HL-60/S4 (cell line): Measurements from ENCODE around the gene RPAP3.

ENCODE experiments used
- in situ Hi-C: fragments of 300-500 bp; cut with MboI; formaldehyde crosslinking; loops from 2 replicates; pipeline ENCODE4 v1.14.3; 2022; ENCODE audit warnings: low sequenced_read_pairs

Gene RPAP3

GRCh38 chr12:47705566-47706425 lies at the start of gene RPAP3:
Gene RPAP3, minus strand, starts transcription at chr12:47706030. Its CDS starts 3,190 bp downstream, at chr12:47702840.
- in situ Hi-C loops: no loop called here

DNA sequence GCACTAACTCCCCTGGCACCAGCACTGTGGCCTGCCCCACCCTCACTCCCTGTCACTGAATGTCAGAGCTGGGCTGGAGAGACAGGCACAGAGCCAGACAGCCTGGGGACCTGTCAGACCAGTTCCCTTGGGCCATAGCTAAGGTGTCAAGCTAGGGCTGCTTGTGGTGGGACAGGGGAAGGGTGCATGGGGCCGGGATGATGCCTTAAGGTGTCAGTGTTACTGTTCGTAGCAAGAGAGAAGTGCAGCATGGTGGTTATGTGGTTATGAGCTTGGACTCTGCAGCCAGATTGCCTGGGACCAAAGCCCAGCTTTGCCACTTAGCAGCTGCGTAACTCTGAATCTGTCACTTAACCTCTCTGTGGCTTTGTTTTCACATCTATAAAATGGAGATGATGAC lies 49.1 kb upstream of the RPAP3 start:
- in situ Hi-C loops: no loop called here

- in situ Hi-C loops: no loop called here
These were observed 48.3 kb upstream of the RPAP3 start for GRCh38 chr12:47754126-47754525.

- in situ Hi-C loops: no loop called here
These were observed 47.5 kb upstream of the RPAP3 start for GRCh38 chr12:47753021-47754001.

GRCh38 chr12:47752552-47752951 lies 46.7 kb upstream of the RPAP3 start:
- in situ Hi-C loops: no loop called here

GRCh38 chr12:47752121-47752520 lies 46.3 kb upstream of the RPAP3 start:
- in situ Hi-C loops: no loop called here

GRCh38 chr12:47751561-47751960 lies 45.7 kb upstream of the RPAP3 start:
- in situ Hi-C loops: no loop called here

- in situ Hi-C loops: no loop called here
These were observed 45.2 kb upstream of the RPAP3 start for GRCh38 chr12:47750916-47751470.

DNA sequence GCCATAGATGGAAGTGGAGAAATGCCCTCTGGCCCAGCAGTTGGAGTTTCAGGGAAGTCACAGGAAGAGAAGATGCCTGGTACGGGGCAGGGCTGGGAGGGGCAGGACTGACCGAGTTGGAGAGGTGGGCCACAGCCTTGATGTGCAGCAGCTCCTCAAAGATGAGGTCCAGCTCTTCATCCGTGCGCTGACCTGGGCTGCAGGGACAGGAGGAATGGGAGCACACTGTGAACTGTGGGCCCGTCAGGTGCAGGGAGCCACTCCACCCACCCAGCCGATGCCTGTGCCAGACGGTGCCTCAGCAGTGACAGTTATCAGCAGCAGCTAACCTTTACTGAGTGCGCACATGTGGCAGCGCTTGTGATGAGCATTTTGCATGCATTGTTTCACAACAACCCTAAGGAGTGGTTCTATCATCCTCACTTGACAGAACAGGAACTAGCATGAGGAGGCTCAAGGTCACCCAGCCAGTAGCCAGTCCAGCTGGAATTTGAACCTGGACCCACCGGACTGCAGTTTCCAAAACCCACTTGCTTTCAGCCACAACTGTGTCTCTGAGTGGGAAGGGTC lies 44.5 kb upstream of the RPAP3 start:
- in situ Hi-C loops: no loop called here

GRCh38 chr12:47748899-47749298 lies 43.1 kb upstream of the RPAP3 start:
- in situ Hi-C loops: no loop called here

DNA sequence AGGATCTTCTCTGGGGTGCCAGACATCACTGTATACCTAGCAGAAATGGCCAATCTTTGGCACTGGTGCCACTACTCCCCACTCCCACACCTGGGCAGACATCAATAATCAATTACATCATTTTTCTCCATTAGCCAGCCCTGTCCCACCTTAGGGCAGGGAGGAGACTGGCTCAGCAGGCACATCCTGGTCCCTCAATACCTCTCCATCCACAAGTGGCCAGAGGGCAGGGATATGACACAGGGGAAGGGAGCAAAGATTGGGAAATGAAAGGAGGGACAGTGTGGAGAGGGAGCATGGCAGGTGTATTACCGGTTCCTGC lies 42.6 kb upstream of the RPAP3 start:
- in situ Hi-C loops: no loop called here

- in situ Hi-C loops: no loop called here
These were observed 42.0 kb upstream of the RPAP3 start for GRCh38 chr12:47747596-47748506.

DNA sequence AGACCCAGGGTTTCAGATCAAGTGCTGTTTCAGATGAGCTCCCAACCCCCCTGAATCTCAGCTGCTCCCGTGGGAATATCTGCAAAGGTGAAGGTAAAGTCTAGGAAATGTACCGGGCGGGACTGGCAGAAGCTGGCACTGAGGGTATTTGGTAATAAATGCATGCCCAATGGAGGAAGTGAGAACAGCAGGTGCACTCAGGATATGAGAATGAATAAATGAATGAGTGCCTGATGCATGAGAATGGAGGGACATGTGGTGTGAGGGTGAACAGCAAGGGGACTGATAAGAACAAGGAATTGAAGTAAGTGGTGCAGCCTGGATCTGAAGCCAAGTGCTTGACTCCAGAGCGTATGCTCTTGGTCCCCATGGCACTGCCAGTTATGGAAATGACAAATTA lies 41.3 kb upstream of the RPAP3 start:
- in situ Hi-C loops: no loop called here

DNA sequence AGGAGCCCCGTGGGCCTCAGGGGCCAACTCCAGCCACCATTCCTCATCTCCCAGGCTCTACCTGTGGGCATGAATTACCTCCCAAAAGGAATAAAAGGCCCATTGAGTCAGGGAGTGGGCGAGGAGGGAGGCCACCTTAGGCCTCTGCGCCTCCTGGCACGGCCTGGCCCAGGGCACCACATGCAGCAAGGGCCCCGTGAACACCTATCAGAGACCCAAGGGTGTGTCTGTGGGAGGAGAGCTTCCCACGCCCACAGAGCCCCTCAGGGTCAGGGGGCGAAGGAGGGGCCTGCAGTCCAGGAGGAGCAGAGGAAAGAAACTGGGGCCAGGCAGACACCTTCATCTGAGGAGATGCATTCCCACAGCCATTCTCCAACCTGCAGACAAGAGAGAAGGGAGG lies 40.7 kb upstream of the RPAP3 start:
- in situ Hi-C loops: no loop called here

DNA sequence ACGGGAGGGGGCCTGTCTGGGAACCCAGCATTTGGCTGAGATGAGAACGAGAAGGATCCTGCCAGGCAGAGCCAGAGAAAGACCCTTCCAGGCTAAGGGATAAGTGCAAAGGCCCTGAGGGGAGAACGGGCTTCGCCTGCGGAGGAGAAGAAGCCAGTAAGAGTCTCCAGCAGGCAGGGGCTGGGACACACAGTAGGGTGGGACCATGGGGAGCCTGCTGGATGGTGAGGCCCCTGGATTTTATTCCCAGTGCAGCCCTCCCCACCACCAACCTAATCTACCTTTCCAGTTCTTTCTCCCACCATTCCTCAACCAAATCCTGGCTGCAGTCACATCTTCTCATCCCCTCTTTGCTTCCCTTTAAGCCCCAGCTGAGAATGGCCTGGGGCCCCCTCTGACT lies 40.2 kb upstream of the RPAP3 start:
- in situ Hi-C loops: no loop called here

DNA sequence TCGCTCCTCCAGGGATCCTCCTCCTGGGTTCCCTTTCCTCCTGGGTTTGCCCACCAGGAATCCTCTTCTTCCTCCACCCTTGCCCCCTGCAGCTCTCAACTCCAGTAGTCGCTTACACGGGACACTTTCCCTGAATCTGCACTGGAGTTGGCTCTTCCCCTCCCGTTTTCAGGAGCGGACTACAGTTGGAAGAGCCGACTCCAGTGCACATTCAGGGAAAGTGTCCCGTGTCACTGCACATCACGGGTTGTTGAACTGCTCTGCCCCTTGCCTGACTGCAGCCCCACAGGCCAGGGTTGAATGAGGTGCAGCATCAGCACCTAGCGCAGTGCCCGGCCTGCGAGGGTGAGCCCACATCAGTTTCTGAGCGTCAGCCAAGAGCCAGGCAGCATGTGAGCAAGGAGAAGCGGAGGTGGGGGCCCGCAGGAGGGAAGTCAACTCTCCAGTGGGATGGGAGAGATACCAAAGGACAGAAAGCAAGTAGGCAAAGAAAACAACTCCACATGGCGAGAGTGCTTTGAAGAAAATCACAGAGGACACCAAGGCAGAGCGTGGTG lies 39.7 kb upstream of the RPAP3 start:
- in situ Hi-C loops: no loop called here

- in situ Hi-C loops: loop anchor here (5.0 kb wide), 1 partner anchor 32 kb away; no protein-coding TSS in a partner anchor
These were observed 39.1 kb upstream of the RPAP3 start for GRCh38 chr12:47744778-47745436.

DNA sequence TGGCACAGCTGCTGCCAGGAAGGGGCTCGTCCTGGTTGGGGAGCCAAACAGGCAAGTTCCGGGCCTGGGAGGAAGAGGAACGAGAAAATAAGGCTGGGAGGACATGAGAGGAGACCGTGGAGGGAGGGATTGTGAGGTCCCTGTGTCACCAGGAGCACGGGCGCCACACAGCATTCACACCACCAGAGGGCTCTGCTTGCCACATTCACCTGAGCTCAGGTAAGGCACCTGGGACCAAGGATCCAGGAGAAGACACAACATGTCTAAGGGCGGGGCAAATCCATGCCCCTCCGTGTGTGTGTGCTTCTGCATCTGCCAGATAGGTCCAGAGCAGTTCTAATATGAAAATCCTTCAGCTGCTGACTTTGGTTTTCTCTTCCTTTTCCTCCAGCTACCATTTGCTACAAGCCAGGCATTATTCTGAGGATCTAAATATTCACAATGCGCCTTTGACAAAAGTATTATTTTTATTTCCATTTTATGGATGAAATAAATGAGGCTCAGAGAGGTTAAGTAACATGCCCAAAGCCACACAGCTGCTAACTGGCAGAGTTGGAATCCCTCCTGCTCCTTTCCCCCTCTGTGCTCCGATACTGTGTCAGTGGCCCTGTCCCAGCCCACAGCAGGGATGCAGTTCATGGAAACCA lies 38.3 kb upstream of the RPAP3 start:
- in situ Hi-C loops: loop anchor here (5.0 kb wide), 1 partner anchor 33 kb away; no protein-coding TSS in a partner anchor
